IMR-90 (cell line): Measurements from ENCODE around the gene FBXL13. TPM values are rescaled to one million over a fixed set of nuclear protein-coding genes. Genes with fewer than 3 reads are reported as not detected.

ENCODE experiments used
- ATAC-seq: fragments of 200-7000 bp; cut with Tn5 transposase; 2 replicates; pipeline ENCODE4 v1.9.1; 2020; ENCODE audit warnings: low read depth, mild to moderate bottlenecking, moderate library complexity
- BruUV-seq: library from RNA; stranded (reverse); fragments of 400-500 nt; replicated peaks from 2 replicates; lab custom pipeline; 2021; lab: Mats Ljungman, UMichigan
- CTCF ChIA-PET: fragments of 300-600 bp; formaldehyde crosslinking; extraction: SDS; loops from one replicate; lab custom pipeline; 2021; ENCODE audit warnings: antibody characterized with exemption; lab: Yijun Ruan, JAX
- POLR2A ChIA-PET: fragments of 300-600 bp; sonication (Branson Sonifier 250); formaldehyde crosslinking; loops from one replicate; lab custom pipeline; 2022; ENCODE audit warnings: antibody characterized with exemption; ENCODE audit not compliant: unreplicated experiment; lab: Charles Lee
- DNase-seq: peaks from one replicate; pipeline ENCODE4 v3.0.0; 2013
- H2AFZ ChIP-seq: replicated peaks from 2 replicates; pipeline ENCODE3; 2013; ENCODE audit warnings: low read length, mild to moderate bottlenecking; ENCODE audit not compliant: poor library complexity
- H2AK5ac ChIP-seq: 2 replicates; pipeline ENCODE4 v1.6.1; 2013; ENCODE audit warnings: low read depth, low read length, inconsistent platforms
- H2AK9ac ChIP-seq: replicated peaks from 2 replicates; pipeline ENCODE3; 2013; ENCODE audit warnings: mild to moderate bottlenecking, low read depth, low read length, moderate library complexity; ENCODE audit not compliant: poor library complexity
- H2BK120ac ChIP-seq: 2 replicates; pipeline ENCODE4 v1.6.1; 2013; ENCODE audit warnings: low read depth, low read length, inconsistent platforms
- H2BK15ac ChIP-seq: 3 replicates; pipeline ENCODE4 v1.6.1; 2013; ENCODE audit warnings: low read depth, low read length, inconsistent platforms
- H2BK20ac ChIP-seq: 2 replicates; pipeline ENCODE4 v1.6.1; 2013; ENCODE audit warnings: low read depth, mild to moderate bottlenecking, inconsistent platforms, low read length, moderate library complexity
- H2BK5ac ChIP-seq: 2 replicates; pipeline ENCODE4 v1.6.1; 2013; ENCODE audit warnings: mild to moderate bottlenecking, low read depth, low read length, inconsistent platforms; ENCODE audit not compliant: poor library complexity, severe bottlenecking
- H3K14ac ChIP-seq: replicated peaks from 2 replicates; pipeline ENCODE4 v1.6.1; 2013; ENCODE audit warnings: low read depth, low read length, inconsistent platforms
- H3K18ac ChIP-seq: 2 replicates; pipeline ENCODE4 v1.6.1; 2013; ENCODE audit warnings: low read depth, low read length, control low read depth
- H3K23ac ChIP-seq: 2 replicates; pipeline ENCODE4 v1.6.1; 2013; ENCODE audit warnings: low read depth, low read length, inconsistent platforms
- H3K27ac ChIP-seq: 2 replicates; pipeline ENCODE4 v1.5.1; 2013; ENCODE audit warnings: mild to moderate bottlenecking, control low read depth, low read length; ENCODE audit not compliant: insufficient read depth
- H3K27me3 ChIP-seq: 2 replicates; pipeline ENCODE4 v1.6.1; 2013; ENCODE audit warnings: low read length; ENCODE audit not compliant: control insufficient read depth, insufficient read depth
- H3K36me3 ChIP-seq: 2 replicates; pipeline ENCODE4 v1.6.1; 2013; ENCODE audit warnings: low read length, mixed read lengths; ENCODE audit not compliant: control insufficient read depth, insufficient read depth
- H3K4ac ChIP-seq: 2 replicates; pipeline ENCODE4 v1.6.1; 2013; ENCODE audit warnings: low read depth, low read length, inconsistent platforms
- H3K4me1 ChIP-seq: 2 replicates; pipeline ENCODE4 v1.6.1; 2013; ENCODE audit warnings: low read length, mixed read lengths; ENCODE audit not compliant: control insufficient read depth, insufficient read depth
- H3K4me2 ChIP-seq: 2 replicates; pipeline ENCODE4 v1.6.1; 2013; ENCODE audit warnings: low read depth, mild to moderate bottlenecking, control low read depth, low read length, moderate library complexity
- H3K4me3 ChIP-seq: 2 replicates; pipeline ENCODE4 v1.5.1; 2013; ENCODE audit warnings: low read depth, mild to moderate bottlenecking, control low read depth, low read length, moderate library complexity; ENCODE audit not compliant: insufficient read depth
- H3K56ac ChIP-seq: 2 replicates; pipeline ENCODE4 v1.6.1; 2013; ENCODE audit warnings: low read length, inconsistent platforms; ENCODE audit not compliant: insufficient read depth; ENCODE audit errors: extremely low read depth
- H3K79me1 ChIP-seq, 2 experiments: 2 replicates each; pipeline ENCODE4 v1.6.1; 2013; ENCODE audit warnings: low read length in 2 of 2, inconsistent platforms in 1 of 2, low read depth in 1 of 2
- H3K9ac ChIP-seq: 2 replicates; pipeline ENCODE4 v1.6.1; 2013; ENCODE audit warnings: low read depth, low read length, control low read depth
- H3K9me1 ChIP-seq: 2 replicates; pipeline ENCODE4 v1.6.1; 2013; ENCODE audit warnings: low read length, inconsistent platforms; ENCODE audit not compliant: insufficient read depth
- H3K9me3 ChIP-seq: 2 replicates; pipeline ENCODE4 v1.6.1; 2013; ENCODE audit warnings: low read length; ENCODE audit not compliant: control insufficient read depth, insufficient read depth
- H4K20me1 ChIP-seq: 2 replicates; pipeline ENCODE4 v1.6.1; 2013; ENCODE audit warnings: low read length, inconsistent platforms; ENCODE audit not compliant: insufficient read depth
- H4K5ac ChIP-seq: 2 replicates; pipeline ENCODE4 v1.6.1; 2013; ENCODE audit warnings: mild to moderate bottlenecking, low read depth, low read length, control low read depth
- H4K8ac ChIP-seq, 2 experiments: 2 replicates each; pipeline ENCODE4 v1.6.1; 2013; ENCODE audit warnings: low read depth in 2 of 2, low read length in 2 of 2, control low read depth in 1 of 2, inconsistent platforms in 1 of 2
- H4K91ac ChIP-seq: 2 replicates; pipeline ENCODE4 v1.6.1; 2013; ENCODE audit warnings: low read depth, low read length, inconsistent platforms; ENCODE audit not compliant: insufficient read depth
- BHLHE40 ChIP-seq: fragments of 150-350 bp; IDR thresholded peaks from 2 replicates; pipeline ENCODE4 v1.6.1; 2016; ENCODE audit warnings: mild to moderate bottlenecking, low read depth, low read length
- CEBPB ChIP-seq: IDR thresholded peaks from 2 replicates; pipeline ENCODE4 v1.6.1; 2012; ENCODE audit warnings: low read depth, low read length, improper control_type of control experiment
- CHD1 ChIP-seq: IDR thresholded peaks from 2 replicates; pipeline ENCODE4 v1.6.1; 2012; ENCODE audit warnings: low read depth, low read length, improper control_type of control experiment
- CTCF ChIP-seq: conservative IDR thresholded peaks from 2 replicates; pipeline ENCODE4 v1.5.1; 2012; ENCODE audit warnings: mild to moderate bottlenecking, low read depth, low read length, improper control_type of control experiment
- ELK1 ChIP-seq: fragments of 150-350 bp; IDR thresholded peaks from 2 replicates; pipeline ENCODE4 v1.6.1; 2016; ENCODE audit warnings: low read depth, mild to moderate bottlenecking, low read length, moderate library complexity, borderline replicate concordance
- FOS ChIP-seq: fragments of 150-350 bp; IDR thresholded peaks from 2 replicates; pipeline ENCODE4 v1.6.1; 2016; ENCODE audit warnings: low read depth, low read length
- MAFK ChIP-seq: IDR thresholded peaks from 2 replicates; pipeline ENCODE4 v1.6.1; 2012; ENCODE audit warnings: low read depth, low read length, improper control_type of control experiment
- MAZ ChIP-seq: IDR thresholded peaks from 2 replicates; pipeline ENCODE4 v1.6.1; 2012; ENCODE audit warnings: low read depth, mild to moderate bottlenecking, low read length, improper control_type of control experiment, moderate library complexity, borderline replicate concordance
- MXI1 ChIP-seq: IDR thresholded peaks from 2 replicates; pipeline ENCODE4 v1.6.1; 2012; ENCODE audit warnings: low read depth, mild to moderate bottlenecking, low read length, moderate library complexity, borderline replicate concordance
- NFE2L2 ChIP-seq: fragments of 150-350 bp; IDR thresholded peaks from 2 replicates; pipeline ENCODE4 v1.6.1; 2016; ENCODE audit warnings: low read depth, mild to moderate bottlenecking, low read length
- POLR2A ChIP-seq: IDR thresholded peaks from 2 replicates; pipeline ENCODE4 v1.6.1; 2012; ENCODE audit warnings: mild to moderate bottlenecking, low read depth, low read length
- RAD21 ChIP-seq: IDR thresholded peaks from 2 replicates; pipeline ENCODE4 v1.6.1; 2012; ENCODE audit warnings: low read length, improper control_type of control experiment
- RCOR1 ChIP-seq: IDR thresholded peaks from 2 replicates; pipeline ENCODE4 v1.6.1; 2012; ENCODE audit warnings: mild to moderate bottlenecking, low read length, improper control_type of control experiment; ENCODE audit not compliant: insufficient replicate concordance
- RFX5 ChIP-seq: IDR thresholded peaks from 2 replicates; pipeline ENCODE4 v1.8.0; 2012; ENCODE audit warnings: low read depth, mild to moderate bottlenecking, low read length, moderate library complexity
- SMC3 ChIP-seq: fragments of 150-350 bp; IDR thresholded peaks from 2 replicates; pipeline ENCODE4 v1.6.1; 2016; ENCODE audit warnings: low read depth, mild to moderate bottlenecking, antibody characterized with exemption, low read length, moderate library complexity
- USF2 ChIP-seq: fragments of 150-350 bp; IDR thresholded peaks from 2 replicates; pipeline ENCODE4 v1.6.1; 2017; ENCODE audit warnings: mild to moderate bottlenecking, antibody characterized with exemption, low read length, low read depth
- WGBS, 2 experiments: methylation state at CpG; one replicate each; pipeline versions ENCODE4 v1.1.5 to v1.1.7; 2013; ENCODE audit warnings: missing lambda C conversion rate in 2 of 2; ENCODE audit not compliant: insufficient read length in 1 of 2; ENCODE audit errors: extremely low coverage in 2 of 2; 5-methylcytosine and 5-hydroxymethylcytosine counted together
- dilution Hi-C: fragments of 300-500 bp; cut with HindIII; formaldehyde crosslinking; loops from one replicate; pipeline ENCODE4 v1.14.3; 2018; ENCODE audit warnings: low sequenced_read_pairs; ENCODE audit not compliant: unreplicated experiment
- in situ Hi-C: fragments of 300-500 bp; cut with MboI; formaldehyde crosslinking; loops from 3 replicates; pipeline ENCODE4 v1.14.3; 2019; ENCODE audit warnings: low sequenced_read_pairs, inconsistent platforms, mixed read lengths
- intact Hi-C: fragments of 100-400 bp; cut with micrococcal nuclease; formaldehyde crosslinking; loops from 2 replicates; pipeline ENCODE4 v1.10.0; 2022
- polyA plus RNA-seq, 3 experiments: library from polyadenylated mRNA; depleted of rRNA; stranded (reverse); fragments of >200 nt; gene quantifications; 2 replicates each; pipeline ENCODE4 v1.2.3, GENCODE V29; 2012; ENCODE audit warnings: low replicate concordance in 1 of 3
- total RNA-seq: library from RNA; depleted of rRNA; stranded (reverse); fragments of >200 nt; gene quantifications from 2 replicates; pipeline ENCODE4 v1.2.3, GENCODE V29; 2012

The FBXL13 gene
- total and polyA plus RNA-seq, 2 of the 4 experiments (the other 2 are of a cell fraction) = 0.24 to 0.36 TPM

- no peak overlapping the region for H3K4ac ChIP-seq
- no peak overlapping the region for H3K23ac ChIP-seq
- H3K9me3 ChIP-seq = no peaks in the 10 kb centered on the region
- H4K5ac ChIP-seq = no peak overlapping the region
- no peak overlapping the region for H3K14ac ChIP-seq
- no peak overlapping the region for H2AK9ac ChIP-seq
- dilution Hi-C loops (no loop called here), intact Hi-C loops (no loop called here), in situ Hi-C loops (no loop called here)
- no peak overlapping the region for H3K56ac ChIP-seq
- ChIA-PET CTCF (no interaction called here), POLR2A (no interaction called here)
- H4K8ac ChIP-seq = no peak overlapping the region
- no peak overlapping the region for H2BK5ac ChIP-seq
- no peaks in the 10 kb centered on the region; the same call in 1 of the 2 replicates for H3K4me1 ChIP-seq
- H4K91ac ChIP-seq = no peak overlapping the region
- ATAC-seq (no peak), DNase-seq (no peak)
- H2BK20ac ChIP-seq = no peak overlapping the region
- BruUV-seq = no TSS peak
- no peak overlapping the region for H2AFZ ChIP-seq
- H2AK5ac ChIP-seq = no peak overlapping the region
- TF ChIP-seq CHD1 (no peak), MAFK (no peak), ELK1 (no peak), SMC3 (no peak), MXI1 (no peak), BHLHE40 (no peak), FOS (no peak), POLR2A (no peak), MAZ (no peak), RCOR1 (no peak), NFE2L2 (no peak), RFX5 (no peak), USF2 (no peak), CTCF (no peak), RAD21 (no peak), CEBPB (no peak)
- H2BK15ac ChIP-seq = no peak overlapping the region
- no peak overlapping the region for H3K27ac ChIP-seq
- WGBS, 2 experiments = 100% methylated on average over 1 of the region's 5 CpGs; no CpG with 5 or more reads in 1 of the 2 experiments
- H3K79me1 ChIP-seq = no peaks in the 10 kb centered on the region
- H3K9ac ChIP-seq = no peak overlapping the region
- H3K36me3 ChIP-seq = no peaks in the 10 kb centered on the region
- no peaks in the 10 kb centered on the region for H3K27me3 ChIP-seq
- H3K4me2 ChIP-seq = no peak overlapping the region
- H3K4me3 ChIP-seq = no peak overlapping the region
- no peaks in the 10 kb centered on the region for H4K20me1 ChIP-seq
- H3K18ac ChIP-seq = no peak overlapping the region
- H2BK120ac ChIP-seq = no peak overlapping the region
- H3K9me1 ChIP-seq = no peaks in the 10 kb centered on the region
Measured at GRCh38 chr7:103009466-103010185, 65.0 kb downstream of the FBXL13 start.
